ENCODE data around the gene DND1.

DND1 gene

DNA sequence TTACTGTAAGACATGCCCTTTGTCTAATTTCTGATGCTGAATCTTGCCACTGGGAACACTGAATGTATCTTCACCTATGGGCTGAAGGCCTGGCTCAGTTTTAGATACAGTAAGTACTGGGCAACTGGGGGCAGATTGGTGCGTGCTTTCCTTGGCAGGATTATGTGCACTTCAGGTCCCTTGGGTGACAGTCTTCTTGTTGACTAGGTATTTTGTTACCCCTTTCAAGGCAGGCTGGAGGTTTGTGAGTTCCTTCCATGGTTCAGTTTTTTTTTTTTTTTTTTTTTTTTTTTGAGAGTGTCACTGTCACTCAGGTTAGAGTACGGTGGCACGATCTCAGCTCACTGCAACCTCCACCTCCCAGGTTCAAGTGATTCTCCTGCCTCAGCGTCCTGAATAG, 34.4 kb upstream of the DND1 start:
- in situ Hi-C loops (cut with MboI; ENCODE audit: low pct_unique_long_range_greater_than_20kb, low sequenced_read_pairs, unreplicated experiment) = no loop called here

DNA sequence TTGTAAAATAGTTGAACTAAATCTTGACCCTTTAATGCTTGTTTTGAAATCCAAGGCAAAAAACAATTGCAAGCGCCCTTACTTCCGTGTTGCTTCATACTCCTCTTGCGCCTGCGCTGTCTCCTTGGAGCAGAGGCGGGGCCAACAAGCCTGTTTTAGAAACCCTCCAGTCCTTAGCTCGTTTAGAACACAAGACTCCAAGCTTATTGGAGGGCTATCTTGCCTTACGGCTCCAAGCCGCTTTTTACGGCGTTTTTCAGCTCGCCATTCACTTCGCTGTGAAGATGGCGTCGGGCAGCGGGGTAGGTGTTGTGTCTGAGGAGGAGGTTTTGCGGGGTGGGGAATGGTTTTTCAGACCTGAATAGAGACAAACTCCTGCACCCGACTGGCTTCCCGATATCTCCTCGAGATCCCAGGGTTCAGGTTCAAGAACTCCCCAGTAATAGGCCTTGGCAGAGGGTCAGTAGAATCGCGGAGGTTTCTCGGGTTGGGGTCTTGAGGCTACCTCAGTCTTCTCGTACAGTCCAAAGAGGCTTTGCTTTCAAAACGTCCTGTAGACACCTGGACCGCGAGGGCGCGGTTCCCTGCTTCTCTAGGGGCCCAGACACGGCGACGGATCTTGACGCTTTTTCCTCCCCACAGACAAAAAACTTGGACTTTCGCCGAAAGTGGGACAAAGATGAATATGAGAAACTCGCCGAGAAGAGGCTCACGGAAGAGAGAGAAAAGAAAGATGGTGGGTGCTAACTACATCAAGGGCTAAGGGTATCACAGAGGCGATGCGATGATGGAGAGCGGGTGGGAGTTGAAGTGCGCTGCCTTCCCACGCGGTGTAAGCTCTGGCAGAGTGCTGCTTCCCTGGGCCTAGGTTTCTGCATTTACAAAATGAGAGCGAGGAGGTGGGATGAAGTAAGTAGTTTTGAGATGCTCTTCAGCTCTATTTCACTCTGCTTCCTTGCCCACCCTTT, 27.1 kb upstream of the DND1 start, which contains the start of gene ZMAT2:
TSS of gene ZMAT2 (plus strand) at position 271 of the 968 bp plus-strand sequence. CDS start at position 285, 14 bp downstream.
- in situ Hi-C loops (cut with MboI; ENCODE audit: low pct_unique_long_range_greater_than_20kb, low sequenced_read_pairs, unreplicated experiment) = no loop called here
- peak; percentile 93 for DNase-seq (ENCODE audit: low spot score)
- TF ChIP-seq, protein P1, sequence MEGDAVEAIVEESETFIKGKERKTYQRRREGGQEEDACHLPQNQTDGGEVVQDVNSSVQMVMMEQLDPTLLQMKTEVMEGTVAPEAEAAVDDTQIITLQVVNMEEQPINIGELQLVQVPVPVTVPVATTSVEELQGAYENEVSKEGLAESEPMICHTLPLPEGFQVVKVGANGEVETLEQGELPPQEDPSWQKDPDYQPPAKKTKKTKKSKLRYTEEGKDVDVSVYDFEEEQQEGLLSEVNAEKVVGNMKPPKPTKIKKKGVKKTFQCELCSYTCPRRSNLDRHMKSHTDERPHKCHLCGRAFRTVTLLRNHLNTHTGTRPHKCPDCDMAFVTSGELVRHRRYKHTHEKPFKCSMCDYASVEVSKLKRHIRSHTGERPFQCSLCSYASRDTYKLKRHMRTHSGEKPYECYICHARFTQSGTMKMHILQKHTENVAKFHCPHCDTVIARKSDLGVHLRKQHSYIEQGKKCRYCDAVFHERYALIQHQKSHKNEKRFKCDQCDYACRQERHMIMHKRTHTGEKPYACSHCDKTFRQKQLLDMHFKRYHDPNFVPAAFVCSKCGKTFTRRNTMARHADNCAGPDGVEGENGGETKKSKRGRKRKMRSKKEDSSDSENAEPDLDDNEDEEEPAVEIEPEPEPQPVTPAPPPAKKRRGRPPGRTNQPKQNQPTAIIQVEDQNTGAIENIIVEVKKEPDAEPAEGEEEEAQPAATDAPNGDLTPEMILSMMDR (IDR thresholded peaks at IDR 0.05; ENCODE audit: extremely low read depth, insufficient read depth, missing control alignments) = no peak

More for the DNA sequence above, 34.4 kb upstream of the DND1 start:
- TF ChIP-seq, protein P1 (IDR thresholded peaks at IDR 0.05; ENCODE audit: extremely low read depth, insufficient read depth, missing control alignments) = no peak
- DNase-seq (ENCODE audit: low spot score) = no peak

DNA sequence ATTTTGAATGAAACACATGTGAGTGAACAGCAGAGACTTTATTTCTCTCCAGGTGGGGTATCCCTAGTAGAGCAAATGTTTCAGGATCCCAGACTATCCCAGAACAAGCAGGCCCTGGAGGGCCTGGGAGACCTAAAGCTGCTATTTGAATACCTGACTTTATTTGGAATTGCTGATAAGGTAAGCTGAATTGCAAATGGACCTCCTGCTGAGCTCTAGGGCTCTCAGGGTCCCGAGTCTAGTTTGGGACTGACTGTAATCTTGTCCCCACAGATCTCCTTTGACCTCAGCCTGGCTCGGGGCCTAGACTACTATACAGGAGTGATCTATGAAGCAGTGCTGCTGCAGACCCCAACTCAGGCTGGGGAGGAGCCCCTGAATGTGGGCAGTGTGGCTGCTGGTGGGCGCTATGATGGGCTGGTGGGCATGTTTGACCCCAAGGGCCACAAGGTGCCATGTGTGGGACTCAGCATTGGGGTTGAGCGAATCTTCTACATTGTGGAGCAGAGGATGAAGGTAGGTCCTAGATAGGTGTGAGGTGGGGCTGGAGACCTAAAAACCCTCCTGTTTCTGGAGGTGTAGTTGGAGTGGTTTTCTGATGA, 23.6 kb upstream of the DND1 start:
- in situ Hi-C loops (cut with MboI; ENCODE audit: low pct_unique_long_range_greater_than_20kb, low sequenced_read_pairs, unreplicated experiment) = no loop called here
- TF ChIP-seq, protein P1 (IDR thresholded peaks at IDR 0.05; ENCODE audit: extremely low read depth, insufficient read depth, missing control alignments) = no peak
- DNase-seq (ENCODE audit: low spot score) = no peak

DNA sequence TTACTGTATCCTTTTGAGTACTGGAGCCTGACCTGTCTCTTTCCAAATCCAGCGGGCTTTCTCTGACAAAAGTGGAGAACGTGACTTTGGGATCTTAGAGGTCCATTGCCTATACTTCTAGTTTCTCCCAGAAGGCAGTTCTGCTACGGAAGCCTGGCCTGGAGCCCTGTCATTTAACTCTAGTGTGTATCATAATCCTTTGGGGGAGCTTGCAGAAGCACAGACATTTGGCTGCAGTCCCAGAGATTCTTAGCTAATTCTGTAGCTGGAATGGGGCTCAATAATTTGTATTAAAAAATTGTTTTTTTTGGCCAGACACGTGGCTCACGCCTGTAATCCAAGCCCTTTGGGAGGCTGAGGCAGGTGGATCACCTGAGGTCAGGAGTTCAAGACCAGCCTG, 20.9 kb upstream of the DND1 start:
- TF ChIP-seq, protein P1 (IDR thresholded peaks at IDR 0.05; ENCODE audit: extremely low read depth, insufficient read depth, missing control alignments) = no peak
- in situ Hi-C loops (cut with MboI; ENCODE audit: low pct_unique_long_range_greater_than_20kb, low sequenced_read_pairs, unreplicated experiment) = no loop called here
- no peak for DNase-seq (ENCODE audit: low spot score)

DNA sequence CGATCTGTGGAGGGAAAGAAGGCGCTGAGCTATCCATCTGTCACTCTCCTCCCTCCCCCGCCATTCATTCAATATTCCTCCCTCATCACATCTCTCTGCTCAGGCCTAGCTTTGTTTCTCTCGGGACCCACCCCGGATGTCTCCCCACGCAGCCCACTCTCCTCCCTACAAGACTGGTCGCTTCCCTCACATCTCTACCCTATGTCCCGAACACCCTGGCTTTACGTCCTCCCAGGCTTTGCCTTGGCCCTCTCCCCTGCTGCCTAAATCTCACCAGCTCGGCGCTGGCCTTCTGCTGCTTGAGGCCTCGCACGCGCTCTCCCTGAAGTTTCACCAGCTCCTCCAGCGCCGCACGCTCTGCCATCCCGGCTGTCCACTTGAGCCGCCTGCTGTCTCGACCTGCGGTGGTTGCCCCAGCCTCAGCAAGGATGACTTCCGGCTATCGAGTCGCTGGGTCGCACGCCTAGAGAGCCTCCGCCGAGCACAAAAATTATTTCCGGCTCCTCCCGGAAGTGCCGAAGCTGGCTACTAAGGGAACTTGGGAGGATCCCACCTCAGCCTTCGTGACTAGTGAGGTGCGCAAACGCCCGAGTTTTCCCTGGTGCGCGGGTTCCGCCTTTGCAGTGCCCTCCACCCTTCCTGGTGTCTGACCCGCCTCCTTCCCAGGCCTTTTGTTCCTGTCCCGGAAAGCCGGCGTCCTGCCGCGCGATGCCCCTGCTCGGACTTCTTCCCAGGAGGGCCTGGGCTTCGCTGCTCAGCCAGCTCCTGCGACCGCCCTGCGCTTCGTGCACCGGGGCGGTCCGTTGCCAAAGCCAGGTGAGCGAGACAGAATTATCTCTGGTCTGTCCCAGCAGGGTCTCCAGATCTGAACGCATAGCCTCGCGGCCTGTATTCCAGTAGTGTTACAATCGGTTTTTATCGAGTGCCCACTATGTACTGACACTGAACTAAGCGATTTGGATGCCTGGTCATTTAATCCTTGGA, 17.9 kb upstream of the DND1 start, which contains the start of the genes HARS1 and HARS2:
TSS of gene HARS1 (minus strand) at position 430 of the 984 bp plus-strand sequence. CDS start at position 364, 66 bp downstream.
TSS of gene HARS2 (plus strand) at position 515 of the 984 bp plus-strand sequence. CDS start at position 709, 194 bp downstream.
- in situ Hi-C loops (cut with MboI; ENCODE audit: low pct_unique_long_range_greater_than_20kb, low sequenced_read_pairs, unreplicated experiment) = no loop called here

More for the DNA sequence above, 17.9 kb upstream of the DND1 start, which contains the start of the genes HARS1 and HARS2:
- TF ChIP-seq, protein P1 (IDR thresholded peaks at IDR 0.05; ENCODE audit: extremely low read depth, insufficient read depth, missing control alignments) = peak; percentile 1
- DNase-seq (ENCODE audit: low spot score) = peak; percentile 90
